GM19372 (cell line): Measurements from ENCODE around the gene BEND5.

Experiments
- ATAC-seq: cut with Tn5 transposase; IDR thresholded peaks from one replicate; pipeline ENCODE4 v1.9.1; 2021; ENCODE audit warnings: mild to moderate bottlenecking, low read depth, moderate library complexity; ENCODE audit not compliant: unreplicated experiment

BEND5 gene

DNA sequence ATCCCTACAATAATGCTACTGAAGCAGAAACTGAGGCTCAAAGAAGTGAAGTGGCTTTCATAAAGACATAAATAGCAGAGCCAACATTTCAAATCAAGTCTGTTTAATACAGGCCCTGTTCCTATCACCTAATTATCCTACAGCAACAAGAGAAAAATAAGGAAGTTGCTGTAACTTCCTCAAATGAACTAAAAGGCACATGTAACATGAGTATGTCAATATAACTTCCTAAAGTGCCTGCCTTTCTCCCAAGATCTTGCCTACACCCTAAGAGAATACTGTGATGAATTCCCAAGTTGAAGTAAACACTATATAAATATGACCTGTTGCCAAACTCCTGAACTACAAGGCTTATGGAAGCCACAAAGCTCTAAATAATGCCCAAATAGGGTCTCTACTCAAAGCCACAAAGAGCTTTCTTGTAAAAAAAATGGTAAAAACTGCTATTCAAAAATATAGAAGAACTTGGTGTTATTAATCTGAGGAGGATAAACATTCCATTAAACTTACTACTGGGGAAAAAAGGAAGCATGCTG, 8.6 kb downstream of the BEND5 start:
- no peak for ATAC-seq

DNA sequence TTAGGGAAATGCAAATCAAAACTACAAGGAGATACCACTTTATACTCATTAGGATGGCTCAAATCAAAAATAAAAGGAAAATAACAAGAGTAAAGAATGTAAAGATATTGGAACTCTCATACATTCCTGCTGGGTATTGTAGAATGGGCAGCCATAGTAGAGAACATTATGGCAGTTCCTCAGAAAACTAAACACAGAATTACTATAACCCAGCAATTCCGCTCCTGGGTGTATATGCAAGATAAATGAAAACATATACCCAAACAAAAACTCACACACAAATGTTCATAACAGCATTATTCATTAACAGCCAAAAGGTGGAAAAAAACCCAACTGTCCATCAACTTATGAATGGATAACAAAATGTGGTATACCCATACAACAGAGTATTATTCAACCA, 11.4 kb downstream of the BEND5 start:
- no peak for ATAC-seq

DNA sequence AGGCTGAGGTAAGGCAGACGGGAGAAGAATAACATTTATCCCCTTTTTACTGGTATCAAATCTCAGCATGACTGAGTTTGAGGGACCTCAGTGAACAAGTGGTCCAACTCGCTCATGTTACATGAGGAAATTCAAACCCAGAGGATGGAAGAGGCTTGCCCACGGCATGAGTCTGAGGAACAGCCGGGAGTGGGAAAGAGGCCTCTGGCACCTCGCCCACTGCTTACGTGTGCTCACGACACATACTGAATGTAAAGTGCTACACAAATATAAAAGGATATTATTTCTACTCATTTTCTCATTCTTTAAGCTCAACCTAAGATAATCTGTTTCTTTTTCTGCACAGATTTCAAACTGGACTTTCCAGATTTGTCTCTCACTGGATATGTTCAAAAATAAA, 14.7 kb downstream of the BEND5 start:
- ATAC-seq = no peak

DNA sequence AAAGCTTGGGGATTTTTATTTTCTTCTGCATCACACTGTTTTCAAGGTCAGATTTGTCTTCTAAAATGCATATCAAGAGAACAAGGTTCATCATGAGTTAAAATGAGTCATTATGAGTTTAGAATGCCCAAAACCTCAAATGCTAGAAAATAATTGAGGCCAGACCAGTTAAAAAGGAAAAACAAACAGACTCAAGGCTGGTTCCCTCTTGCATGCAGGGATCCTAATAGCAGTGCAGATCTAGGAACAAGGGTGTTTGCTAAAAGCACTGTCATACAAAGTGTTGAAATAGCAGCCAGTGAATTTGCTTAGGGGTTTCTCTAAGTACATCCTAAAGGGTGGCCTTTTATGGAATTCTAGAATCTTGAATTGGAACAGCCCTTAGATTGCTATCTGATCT, 15.3 kb downstream of the BEND5 start:
- no peak for ATAC-seq

DNA sequence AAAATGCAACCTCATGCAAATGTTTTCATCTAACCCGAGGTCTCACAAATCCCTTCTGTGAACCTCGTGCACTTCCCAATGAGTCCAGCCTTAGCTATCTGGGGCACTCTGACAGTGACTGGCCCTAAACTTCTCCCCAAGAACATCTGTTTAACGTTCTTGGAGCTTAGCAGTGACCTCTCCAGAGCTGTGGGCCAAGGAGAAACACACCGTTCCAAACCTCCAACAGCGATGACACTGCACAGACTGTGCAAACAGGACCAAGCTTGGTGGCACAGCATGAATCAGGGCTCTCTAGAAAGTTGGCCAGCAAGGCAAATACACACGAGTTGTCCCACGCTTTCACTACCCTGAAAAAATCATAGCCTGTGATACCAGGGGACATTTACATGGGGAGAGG, 15.8 kb downstream of the BEND5 start:
- ATAC-seq = no peak

DNA sequence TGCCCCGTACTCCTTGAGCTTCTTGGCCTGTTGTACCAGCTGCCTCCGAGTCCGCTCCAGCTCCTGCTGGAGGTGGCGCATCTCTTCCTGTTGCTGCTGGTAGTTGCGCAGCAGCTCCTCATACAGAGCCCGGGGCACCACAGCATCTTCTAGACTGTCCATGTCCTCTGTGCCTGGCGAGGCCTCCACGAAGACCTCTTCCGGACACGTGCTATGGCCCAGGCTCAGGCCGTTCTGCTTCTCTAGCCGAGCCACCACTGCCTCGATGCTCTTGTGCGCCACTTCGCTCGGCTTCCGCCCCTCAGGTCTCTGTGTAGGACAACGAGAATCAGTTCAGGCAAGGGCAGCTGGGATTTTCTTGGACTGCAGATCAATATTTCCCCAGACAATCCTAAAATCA, 17.7 kb downstream of the BEND5 start:
- ATAC-seq = no peak

DNA sequence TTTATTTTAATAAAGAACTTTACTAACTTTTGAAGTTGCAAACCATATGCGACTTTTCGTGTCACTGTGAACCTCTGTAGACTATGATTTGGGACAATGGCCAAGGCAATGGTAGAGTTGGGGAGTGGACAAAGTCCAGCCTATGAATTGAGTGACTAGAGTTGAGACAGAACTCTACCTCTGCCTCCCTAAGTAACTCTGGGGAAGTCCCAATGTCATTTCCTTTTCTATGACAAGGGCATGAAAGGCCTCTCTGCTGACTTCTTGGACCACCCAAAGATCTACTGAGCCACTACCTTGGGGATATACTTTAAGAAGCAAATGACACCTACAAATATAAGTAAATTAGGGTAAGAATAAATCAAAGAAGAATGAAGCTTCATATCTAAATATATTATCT, 19.3 kb downstream of the BEND5 start:
- ATAC-seq = peak; percentile 49

DNA sequence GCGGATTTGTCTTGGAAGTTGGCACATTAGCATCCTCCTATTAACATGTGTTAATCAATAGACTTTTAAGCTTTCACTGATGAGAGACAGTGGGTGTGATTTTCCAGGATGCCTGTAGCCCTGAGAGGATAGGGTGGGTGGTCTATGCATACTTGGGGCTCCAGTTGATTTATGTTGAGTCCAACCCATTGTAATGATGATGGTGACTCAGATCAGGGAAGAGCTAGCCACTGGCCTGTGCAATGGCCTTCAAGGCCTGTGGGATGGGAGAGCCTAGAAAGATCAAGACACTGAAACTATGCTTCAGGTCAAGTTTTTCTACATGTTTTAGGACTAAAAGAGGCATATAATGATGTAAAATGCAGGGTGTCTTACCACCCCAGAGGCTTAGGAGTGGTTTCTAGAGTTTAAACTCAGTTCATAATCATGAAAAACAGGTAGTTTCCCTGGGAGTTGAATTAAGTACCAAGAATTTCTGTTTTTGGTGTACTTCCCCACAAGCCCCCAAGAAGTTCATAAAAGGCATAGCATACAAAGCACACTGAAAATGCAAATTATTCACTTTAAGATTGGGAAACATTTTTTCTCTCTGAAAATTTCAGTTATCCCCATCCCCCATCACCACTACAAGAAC, 19.9 kb downstream of the BEND5 start:
- no peak for ATAC-seq

DNA sequence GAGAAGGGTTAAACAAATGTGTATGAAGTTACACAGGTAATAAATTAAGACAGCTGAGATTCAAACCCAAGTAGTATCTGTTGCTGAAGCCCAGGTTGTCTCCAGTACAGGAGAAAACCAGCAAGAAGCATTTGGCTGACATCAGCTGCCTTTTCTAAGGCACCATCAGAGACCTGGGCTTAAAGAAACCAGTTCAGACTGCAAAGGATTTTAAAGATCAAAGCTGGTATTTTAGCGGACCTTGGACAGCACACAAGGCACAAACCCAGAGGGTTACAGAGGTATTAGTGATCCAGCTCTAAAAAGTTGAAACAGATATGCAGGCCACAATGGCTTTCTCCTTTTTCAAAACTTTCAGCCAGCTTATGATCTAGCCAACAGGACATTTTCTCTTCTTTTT, 23.4 kb downstream of the BEND5 start:
- no peak for ATAC-seq

DNA sequence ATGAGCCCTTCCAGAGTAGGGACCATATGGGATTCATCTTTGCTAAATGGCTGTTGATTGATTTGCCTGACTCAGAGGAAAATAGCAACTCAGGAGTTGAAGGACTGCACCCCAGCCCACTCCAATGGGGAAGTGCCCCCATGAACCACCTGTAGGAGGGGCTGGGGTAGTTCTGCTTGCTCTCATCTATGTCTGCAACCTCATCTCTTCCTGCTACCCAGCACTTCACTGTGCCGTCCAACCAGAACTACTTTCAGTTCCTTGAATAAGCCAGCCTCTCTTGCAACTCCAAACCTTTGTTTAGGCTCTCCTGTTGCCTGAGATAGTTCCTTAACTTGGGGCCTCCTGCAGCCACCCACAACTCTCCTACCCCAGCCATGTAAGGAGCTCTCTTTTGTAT, 26.6 kb downstream of the BEND5 start:
- ATAC-seq = peak; percentile 91

DNA sequence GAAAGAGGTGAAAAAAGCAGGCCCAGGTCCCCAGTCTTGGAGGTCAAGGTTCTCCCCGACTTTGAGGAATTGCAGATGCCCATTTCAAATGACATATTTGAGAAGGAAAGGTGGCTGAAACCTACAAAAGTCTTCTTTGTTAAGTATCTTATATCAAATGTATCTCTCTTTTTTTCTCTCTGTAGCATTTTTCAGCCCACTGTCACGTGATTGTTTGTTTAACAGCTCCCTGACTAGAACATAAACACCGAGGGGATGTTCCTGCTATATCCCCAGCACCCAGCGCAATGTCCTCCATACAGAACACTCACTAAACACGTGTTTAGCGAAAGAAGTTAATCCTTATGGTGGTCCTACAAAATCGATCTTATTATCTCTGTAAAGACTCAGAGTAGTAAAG, 27.6 kb downstream of the BEND5 start:
- no peak for ATAC-seq

DNA sequence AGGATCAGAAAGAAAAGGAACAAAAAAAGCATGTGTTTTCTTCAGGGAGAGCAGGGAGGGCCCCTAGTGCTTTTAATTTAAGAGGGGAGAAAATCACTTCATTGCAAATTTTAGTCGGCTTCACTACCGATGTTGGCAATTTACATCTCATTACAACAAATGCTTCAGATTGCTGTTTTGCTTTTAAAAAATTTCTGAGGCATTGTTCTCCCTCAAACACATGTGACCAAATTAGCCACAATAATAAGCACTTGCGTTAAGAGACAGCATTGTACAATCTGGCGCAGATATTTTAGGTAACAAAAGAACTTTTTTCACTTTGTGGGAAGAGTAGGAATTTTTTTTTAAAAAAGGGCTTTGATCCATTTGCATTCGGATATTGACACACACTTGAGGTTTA, 29.8 kb downstream of the BEND5 start:
- ATAC-seq = no peak

DNA sequence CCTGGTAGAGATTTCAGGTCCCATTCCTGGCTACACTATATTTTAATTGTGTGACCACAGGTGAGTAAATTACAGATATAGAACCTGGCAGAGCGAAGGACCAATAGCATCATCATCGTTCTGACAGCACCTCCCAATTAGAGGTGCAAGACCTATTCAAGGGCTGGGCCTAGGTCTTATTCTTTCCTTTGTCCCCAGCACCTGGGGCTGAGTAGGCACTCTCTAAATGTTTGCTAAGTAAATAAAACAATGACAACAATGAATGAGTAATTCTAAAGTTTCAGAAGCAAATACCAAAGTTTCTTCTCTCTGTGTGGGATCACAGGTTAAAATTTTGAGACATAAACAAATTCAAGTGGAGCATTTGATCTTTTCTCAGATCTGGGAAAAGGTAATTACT, 32.7 kb downstream of the BEND5 start:
- ATAC-seq = no peak

DNA sequence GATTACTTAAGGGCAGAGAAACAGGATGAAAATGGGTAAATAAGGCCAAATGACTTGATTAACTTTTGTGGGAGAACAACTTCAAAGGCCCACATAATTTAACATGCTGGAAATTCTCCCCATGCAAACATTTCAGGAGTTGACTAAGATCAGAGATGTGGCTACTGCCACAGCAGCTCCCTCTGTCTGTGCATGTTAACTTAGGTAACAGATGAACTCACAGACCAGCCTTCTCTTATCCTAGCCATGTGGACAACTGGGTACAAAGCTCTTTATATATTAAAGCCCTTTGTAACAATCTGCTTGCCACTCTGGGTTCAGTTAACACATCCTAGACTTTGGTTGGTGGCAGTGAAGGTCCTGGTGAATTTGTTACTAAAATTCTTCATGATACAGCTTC, 33.2 kb downstream of the BEND5 start:
- no peak for ATAC-seq

DNA sequence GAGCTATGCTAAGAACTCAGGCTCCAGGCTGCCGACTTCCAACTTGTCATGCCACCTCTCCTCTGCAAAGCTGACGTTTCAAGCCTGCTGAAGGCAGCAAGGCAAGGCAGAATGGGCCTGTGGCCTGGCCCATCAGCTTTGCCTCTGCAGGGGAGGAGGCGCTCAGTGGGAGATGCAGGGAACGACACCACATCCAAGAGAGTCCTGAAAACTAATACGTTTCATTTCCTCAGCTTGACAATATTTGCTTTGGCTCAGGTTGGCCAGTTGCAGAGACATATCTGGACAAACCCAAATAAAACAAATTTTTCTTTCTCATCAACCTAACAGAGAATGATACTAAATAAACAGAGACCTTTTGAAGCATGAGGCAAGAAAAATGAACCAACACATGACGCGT, 35.3 kb downstream of the BEND5 start:
- ATAC-seq = no peak

DNA sequence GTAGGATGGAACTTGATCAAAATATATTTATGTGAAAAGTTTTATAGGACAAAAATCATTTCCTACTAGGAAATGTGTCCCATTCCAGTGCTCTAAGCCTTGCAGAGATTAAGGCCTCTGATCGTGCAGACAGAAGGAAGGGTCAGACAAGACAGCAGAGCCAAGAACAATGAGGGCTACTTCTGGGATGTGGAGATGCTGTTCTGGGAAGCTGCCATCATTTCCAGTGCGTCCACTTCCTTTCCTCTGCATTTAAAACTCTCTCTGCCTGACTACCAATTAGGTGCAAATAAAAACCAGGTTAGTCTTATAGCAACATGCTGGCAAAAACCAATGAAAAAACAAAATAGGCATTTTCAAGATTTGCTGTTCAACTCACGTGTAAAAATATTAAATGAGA, 36.1 kb downstream of the BEND5 start:
- ATAC-seq = no peak

DNA sequence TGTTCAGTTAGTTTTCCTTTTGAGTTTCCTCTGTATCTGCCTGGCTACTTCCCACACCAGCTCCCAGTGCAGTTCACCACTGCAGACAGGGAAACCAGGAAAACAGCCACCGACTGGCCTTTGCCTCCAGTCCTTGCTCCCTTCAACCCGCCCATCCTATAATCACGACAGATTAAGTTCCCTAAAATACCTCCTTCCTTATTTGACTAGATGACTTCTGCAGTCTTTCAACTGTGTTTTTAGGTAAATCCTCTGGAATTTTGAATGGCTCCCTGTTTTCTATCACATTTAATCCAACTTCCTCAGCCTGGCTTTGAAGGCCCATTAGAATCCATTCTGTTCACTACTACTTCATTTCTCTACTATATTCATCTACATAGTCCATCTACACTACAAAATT, 37.6 kb downstream of the BEND5 start:
- ATAC-seq = no peak

DNA sequence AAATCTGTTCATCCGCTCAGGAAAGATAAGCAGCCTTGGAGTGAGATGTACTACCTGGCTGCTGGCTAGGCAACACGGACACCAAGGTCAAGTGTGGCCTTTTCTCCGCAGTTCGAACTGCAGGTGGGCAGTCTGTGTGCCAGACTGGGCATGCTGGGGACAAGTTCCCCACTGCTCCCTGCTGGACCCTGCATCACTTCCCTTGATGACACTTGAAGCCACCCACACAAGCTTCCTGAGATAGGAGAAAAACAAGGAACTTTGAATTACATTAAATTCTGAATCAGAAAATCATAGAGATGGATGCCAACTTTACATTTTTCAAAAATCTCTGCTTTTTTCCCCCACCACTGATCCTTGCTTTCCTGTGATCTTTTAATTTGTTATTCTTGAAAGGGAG, 38.3 kb downstream of the BEND5 start:
- no peak for ATAC-seq

DNA sequence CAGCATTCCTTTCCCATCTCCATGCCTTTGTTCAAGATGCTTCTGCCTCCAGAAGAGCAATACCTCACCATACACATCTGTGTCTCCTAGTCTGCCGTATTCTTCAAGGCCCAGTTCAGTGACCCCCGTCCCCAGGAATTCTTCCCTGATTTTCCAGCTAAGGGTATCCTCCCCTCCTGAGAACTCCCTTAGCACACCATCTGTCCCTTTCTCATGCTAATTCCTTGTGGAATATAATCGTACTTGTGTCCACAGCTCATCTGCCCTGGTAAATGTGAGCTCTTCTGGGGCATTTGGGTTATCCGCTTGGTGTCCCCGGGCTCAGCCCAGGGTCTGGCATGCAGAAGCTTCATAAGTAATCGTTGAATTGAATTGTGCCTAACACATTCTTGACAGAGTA, 40.9 kb downstream of the BEND5 start:
- ATAC-seq = no peak

DNA sequence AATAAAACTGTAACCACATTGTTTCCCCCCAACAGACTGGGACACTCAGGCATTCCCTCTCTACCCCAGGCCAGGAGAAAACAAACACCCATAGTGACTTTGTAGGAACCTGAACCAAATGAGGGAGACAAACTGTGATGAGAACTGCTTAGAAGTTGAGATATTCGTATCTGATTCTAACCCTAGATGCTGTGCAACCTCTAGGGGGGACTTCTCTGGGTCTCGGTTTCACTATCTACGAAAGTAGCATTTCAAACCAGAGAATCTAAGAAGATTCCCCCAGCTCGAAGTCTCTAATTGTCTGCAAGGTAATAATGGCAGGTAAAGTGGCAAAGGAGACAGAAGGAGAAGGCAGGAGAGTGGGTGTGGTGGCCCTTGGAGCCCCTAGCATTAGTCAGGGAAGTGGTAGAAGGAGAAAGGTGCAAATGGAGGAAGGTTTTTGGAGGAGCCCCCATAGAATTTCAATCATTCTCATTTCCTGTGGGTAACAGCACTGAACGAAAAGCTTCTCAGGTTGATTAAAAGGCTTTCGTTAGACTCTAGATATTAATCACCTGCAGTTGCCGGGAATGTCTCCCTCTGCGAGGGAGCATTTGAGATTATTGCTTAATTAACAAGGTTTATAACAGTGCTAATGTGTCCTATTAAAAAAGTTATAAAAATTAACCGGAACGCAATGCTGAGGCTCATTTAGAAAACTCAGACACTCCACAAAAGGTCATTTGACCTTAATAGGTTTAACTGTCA, 46.4 kb downstream of the BEND5 start:
- ATAC-seq = peak; percentile 80

DNA sequence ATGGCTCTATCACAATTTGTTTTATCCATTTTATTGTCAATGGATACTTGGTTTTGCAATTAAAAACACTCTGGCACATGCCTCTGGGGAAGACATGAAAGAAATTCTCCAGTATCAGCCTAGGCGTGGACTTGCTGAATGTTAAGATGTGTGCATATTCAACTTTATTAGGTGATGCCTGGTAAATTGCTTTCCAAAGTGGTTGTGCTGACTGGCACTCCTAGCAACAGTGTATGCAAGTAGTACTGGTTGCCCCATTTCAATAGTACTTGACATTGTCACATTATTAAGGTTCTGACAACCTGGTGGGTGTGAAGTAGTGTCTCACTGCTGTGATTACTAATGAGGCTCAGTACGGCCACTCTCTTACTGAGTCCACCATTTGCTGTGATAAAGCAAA, 48.1 kb downstream of the BEND5 start:
- no peak for ATAC-seq

DNA sequence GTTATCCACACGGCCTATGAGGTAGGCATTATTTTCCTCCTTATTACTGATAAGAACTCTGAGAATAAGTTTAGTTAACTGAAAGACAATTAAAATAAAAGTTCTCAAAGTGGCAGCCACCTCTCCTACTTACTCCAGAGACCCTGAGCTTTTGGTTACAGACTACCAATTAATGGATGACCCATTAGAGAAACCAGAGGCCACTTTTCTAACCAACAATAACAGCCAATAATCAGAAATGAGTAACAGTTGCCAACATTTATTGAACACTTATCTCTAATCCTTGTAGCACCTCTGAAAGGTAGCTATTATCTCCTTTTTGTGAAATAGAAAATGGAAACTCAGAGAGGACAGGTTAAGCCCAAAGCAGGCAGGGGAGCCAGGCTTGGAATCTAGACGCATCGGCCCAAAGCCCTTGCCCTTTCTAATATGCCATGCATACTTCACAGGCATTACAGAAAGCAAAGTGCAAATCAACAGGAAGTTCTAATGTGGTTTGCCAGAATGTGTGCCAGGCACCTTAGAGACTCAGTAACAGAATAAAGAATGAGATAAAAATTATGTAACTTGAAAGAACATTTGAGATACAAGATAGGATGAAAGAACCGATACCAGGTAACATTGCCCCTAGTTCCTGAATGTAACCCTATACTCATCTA, 50.0 kb downstream of the BEND5 start:
- ATAC-seq = no peak
